NT2/D1 (cell line): ENCODE measurements around the gene VSTM2B.

Experiments used
- DNase-seq: peaks from one replicate; pipeline ENCODE4 v3.0.0-alpha.2; 2011; ENCODE audit warnings: low read depth, low spot score
- H3K27me3 ChIP-seq: 2 replicates; pipeline ENCODE4 v1.6.0; 2011; ENCODE audit warnings: mild to moderate bottlenecking; ENCODE audit not compliant: insufficient read length, insufficient read depth
- H3K36me3 ChIP-seq: 2 replicates; pipeline ENCODE4 v1.6.1; 2011; ENCODE audit warnings: mild to moderate bottlenecking, low read length, mixed read lengths; ENCODE audit not compliant: insufficient read depth, insufficient read length
- H3K4me1 ChIP-seq: 2 replicates; pipeline ENCODE4 v1.5.1; 2011; ENCODE audit not compliant: insufficient read depth, insufficient read length
- H3K4me3 ChIP-seq: 2 replicates; pipeline ENCODE4 v1.5.1; 2011; ENCODE audit warnings: low read depth; ENCODE audit not compliant: insufficient read length
- H3K9ac ChIP-seq: 2 replicates; pipeline ENCODE4 v1.6.0; 2011; ENCODE audit warnings: low read depth; ENCODE audit not compliant: insufficient read length
- H3K9me3 ChIP-seq: 2 replicates; pipeline ENCODE4 v1.5.1; 2011; ENCODE audit warnings: mild to moderate bottlenecking, low read length; ENCODE audit not compliant: insufficient read depth
- SUZ12 ChIP-seq: IDR thresholded peaks from 2 replicates; pipeline ENCODE4 v1.6.1; 2011; ENCODE audit not compliant: insufficient read length, insufficient read depth; ENCODE audit errors: extremely low read depth
- YY1 ChIP-seq: IDR thresholded peaks from 2 replicates; pipeline ENCODE4 v1.6.1; 2011; ENCODE audit not compliant: insufficient read length, insufficient read depth
- ZNF274 ChIP-seq: IDR thresholded peaks from 2 replicates; pipeline ENCODE4 v1.6.1; 2011; ENCODE audit warnings: mild to moderate bottlenecking, low read depth, low read length

VSTM2B gene

GRCh38 chr19:29560313-29561075 lies 34.7 kb downstream of the VSTM2B start:
- Histone ChIP-seq H3K4me3 (no peak overlapping the region), H3K27me3 (no peaks in the 10 kb centered on the region), H3K4me1 (no peaks in the 10 kb centered on the region), H3K9me3 (peaks cover 13% of the 10 kb centered on the region; the same call in 1 of the 2 replicates), H3K36me3 (no peaks in the 10 kb centered on the region), H3K9ac (no peak overlapping the region)
- DNase-seq = no peak
- TF ChIP-seq SUZ12 = no peak
- no peak for TF ChIP-seq ZNF274
- no peak for TF ChIP-seq YY1

- Histone ChIP-seq H3K4me1 (no peaks in the 10 kb centered on the region), H3K27me3 (no peaks in the 10 kb centered on the region), H3K9me3 (peaks cover 13% of the 10 kb centered on the region; the same call in 1 of the 2 replicates), H3K4me3 (no peak overlapping the region), H3K36me3 (no peaks in the 10 kb centered on the region), H3K9ac (no peak overlapping the region)
- no peak for DNase-seq
- TF ChIP-seq ZNF274 = no peak
- TF ChIP-seq YY1 = no peak
- no peak for TF ChIP-seq SUZ12
Measured at GRCh38 chr19:29561601-29562000, 35.8 kb downstream of the VSTM2B start.

- H3K9ac ChIP-seq = no peak overlapping the region
- H3K4me3 ChIP-seq = no peak overlapping the region
- TF ChIP-seq ZNF274 = no peak
- no peak for TF ChIP-seq YY1
- TF ChIP-seq SUZ12 = no peak
- H3K27me3 ChIP-seq = no peaks in the 10 kb centered on the region
- no peaks in the 10 kb centered on the region for H3K4me1 ChIP-seq
- H3K36me3 ChIP-seq = no peaks in the 10 kb centered on the region
- no peak for DNase-seq
- H3K9me3 ChIP-seq = peaks cover 13% of the 10 kb centered on the region; the same call in 1 of the 2 replicates
Measured at GRCh38 chr19:29562299-29563297, 36.8 kb downstream of the VSTM2B start.

GRCh38 chr19:29563486-29564101 lies 37.8 kb downstream of the VSTM2B start:
- Histone ChIP-seq H3K27me3 (no peaks in the 10 kb centered on the region), H3K36me3 (no peaks in the 10 kb centered on the region), H3K4me3 (no peak overlapping the region), H3K4me1 (peaks cover 3% of the 10 kb centered on the region), H3K9ac (no peak overlapping the region), H3K9me3 (peaks cover 13% of the 10 kb centered on the region; the same call in 1 of the 2 replicates)
- no peak for TF ChIP-seq YY1
- DNase-seq = no peak

GRCh38 chr19:29564574-29565005 lies 38.8 kb downstream of the VSTM2B start:
- Histone ChIP-seq H3K9me3 (peaks cover 11% of the 10 kb centered on the region; the same call in 1 of the 2 replicates), H3K36me3 (no peaks in the 10 kb centered on the region), H3K4me1 (peaks cover 4% of the 10 kb centered on the region), H3K9ac (no peak overlapping the region), H3K4me3 (no peak overlapping the region), H3K27me3 (no peaks in the 10 kb centered on the region)
- DNase-seq = no peak
- no peak for TF ChIP-seq YY1
- TF ChIP-seq ZNF274 = no peak

GRCh38 chr19:29565171-29565570 lies 39.4 kb downstream of the VSTM2B start:
- Histone ChIP-seq H3K4me1 (peaks cover 4% of the 10 kb centered on the region), H3K9ac (no peak overlapping the region), H3K9me3 (peaks cover 5% of the 10 kb centered on the region; the same call in 1 of the 2 replicates), H3K36me3 (no peaks in the 10 kb centered on the region), H3K27me3 (no peaks in the 10 kb centered on the region), H3K4me3 (no peak overlapping the region)
- no peak for TF ChIP-seq SUZ12
- no peak for TF ChIP-seq ZNF274
- TF ChIP-seq YY1 = no peak
- no peak for DNase-seq

GRCh38 chr19:29566496-29567054 lies 40.8 kb downstream of the VSTM2B start:
- Histone ChIP-seq H3K4me1 (peaks cover 4% of the 10 kb centered on the region), H3K36me3 (no peaks in the 10 kb centered on the region), H3K4me3 (no peak overlapping the region), H3K27me3 (no peaks in the 10 kb centered on the region), H3K9me3 (no peaks in the 10 kb centered on the region), H3K9ac (no peak overlapping the region)
- TF ChIP-seq YY1 (no peak), ZNF274 (no peak), SUZ12 (no peak)
- no peak for DNase-seq
